GF-D8 (cell line): ENCODE results near the gene ARHGAP10.
"Not testable (repeated sequence)": the region's sequence is repeated elsewhere in the genome, so short reads cannot be mapped to it uniquely, and the experiment has no call there.

ENCODE experiments used
- DNase-seq: peaks from one replicate; lab custom pipeline; 2025; lab: John Stamatoyannopoulos, UW

Gene ARHGAP10

GRCh38 chr4:147794787-147795413 lies 63.0 kb downstream of the ARHGAP10 start:
- DNase-seq = peak; percentile 14

DNA sequence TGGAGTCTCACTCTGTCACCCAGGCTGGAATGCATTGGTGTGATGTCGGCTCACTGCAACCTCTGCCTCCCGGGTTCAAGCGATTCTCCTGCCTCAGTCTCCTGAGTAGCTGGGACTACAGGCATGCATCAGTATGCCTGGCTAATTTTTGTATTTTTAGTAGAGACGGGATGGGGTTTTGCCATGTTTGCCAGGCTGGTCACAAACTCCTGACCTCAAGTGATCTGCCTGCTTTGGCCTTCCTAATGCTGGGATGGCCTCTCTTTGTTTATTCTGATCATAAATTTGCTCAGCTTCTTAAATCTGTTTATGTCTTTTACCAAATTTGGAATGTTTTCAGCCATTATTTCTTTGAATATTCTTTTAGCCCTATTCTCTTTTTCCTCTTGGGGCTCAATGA lies 67.2 kb downstream of the ARHGAP10 start:
- not testable (repeated sequence) for DNase-seq

DNA sequence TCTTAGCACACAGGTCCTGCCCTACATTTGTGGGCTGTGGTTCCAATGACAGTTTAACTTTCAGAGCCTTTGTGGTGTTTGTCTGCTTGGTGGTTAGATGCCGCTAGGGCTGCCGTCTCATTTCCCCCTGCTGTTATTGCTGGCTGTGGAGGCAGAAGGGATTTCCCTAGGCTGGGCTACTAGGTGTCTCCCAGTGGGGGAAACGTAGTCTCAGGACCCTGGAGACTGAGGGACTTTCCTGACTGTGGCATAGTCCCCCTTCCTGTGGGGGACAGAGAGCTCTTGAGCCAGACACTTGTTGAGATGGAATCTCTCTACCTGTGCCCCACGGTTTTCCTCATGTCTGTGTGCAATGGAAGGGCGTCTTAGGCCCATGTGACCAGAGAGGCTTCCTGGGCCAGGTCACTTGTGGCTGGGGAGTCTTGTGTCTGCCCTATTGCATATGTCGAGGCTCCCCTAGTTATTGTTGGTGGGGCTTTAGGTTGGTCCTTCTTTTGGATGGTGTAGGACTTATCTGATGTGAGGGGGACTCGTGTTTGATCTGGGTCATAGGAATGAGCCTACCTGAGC lies 68.2 kb downstream of the ARHGAP10 start:
- peak; percentile 34 for DNase-seq

DNA sequence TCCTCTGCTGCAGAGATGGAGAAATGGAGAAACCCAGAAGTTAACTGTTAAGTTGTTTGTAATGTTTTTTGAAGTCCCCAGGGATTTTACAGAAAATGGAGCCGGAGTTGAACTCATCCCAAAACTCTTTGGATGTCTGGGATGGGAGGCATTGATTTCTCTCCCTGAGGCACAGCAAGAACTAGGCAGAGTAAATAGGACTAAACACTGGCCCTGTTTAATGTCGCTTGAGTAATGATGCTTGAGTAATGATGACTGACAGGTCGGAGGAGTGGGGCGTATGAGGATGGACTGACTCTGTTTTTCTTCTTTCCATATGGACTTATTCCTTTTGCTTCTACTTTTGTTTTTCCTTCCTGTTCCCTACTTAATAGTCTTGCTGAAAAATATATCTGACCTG lies 69.9 kb downstream of the ARHGAP10 start:
- DNase-seq = no peak

DNA sequence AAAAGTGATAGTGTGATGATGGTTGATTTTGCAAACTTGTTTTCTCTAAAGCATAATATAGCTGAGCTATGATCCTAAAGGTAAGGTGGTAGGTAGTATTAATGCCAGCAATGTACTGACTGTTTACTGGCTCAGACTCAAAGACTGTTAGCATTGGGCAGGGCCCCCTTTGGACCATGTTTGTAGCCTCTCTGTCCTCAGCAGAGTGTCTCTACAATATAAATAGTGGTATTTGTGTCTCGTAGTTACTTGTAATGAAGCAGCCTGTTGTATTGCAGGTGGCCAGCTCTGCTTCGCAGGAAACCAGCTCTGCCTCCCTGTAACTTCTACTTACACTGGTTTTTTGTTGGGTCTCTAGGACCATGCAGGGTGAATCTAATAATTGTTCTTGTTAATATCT lies 70.5 kb downstream of the ARHGAP10 start:
- no peak for DNase-seq

- no peak for DNase-seq
These were observed 74.1 kb downstream of the ARHGAP10 start for GRCh38 chr4:147805946-147806345.

DNA sequence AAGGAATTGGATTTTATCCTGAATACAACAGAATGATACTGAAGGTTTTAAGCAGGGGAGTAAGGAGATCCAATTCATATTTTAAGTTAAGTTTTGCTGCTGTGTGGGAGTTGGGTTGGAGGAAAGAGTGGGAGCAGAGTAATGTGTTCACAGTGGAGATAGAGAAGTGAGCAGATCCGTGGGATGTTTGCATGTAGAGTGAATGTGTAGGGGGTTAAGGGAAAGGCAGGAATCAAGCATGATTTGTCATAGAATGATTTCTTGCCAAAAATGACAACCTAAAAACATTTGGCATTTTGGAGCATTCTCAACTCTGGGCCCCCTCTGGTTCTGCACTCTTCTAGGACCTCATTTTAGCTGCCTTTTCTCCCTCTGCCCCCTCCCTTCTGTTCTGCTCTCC lies 76.6 kb downstream of the ARHGAP10 start:
- no peak for DNase-seq

- DNase-seq = no peak
These were observed 77.3 kb downstream of the ARHGAP10 start for GRCh38 chr4:147809211-147809610.

DNA sequence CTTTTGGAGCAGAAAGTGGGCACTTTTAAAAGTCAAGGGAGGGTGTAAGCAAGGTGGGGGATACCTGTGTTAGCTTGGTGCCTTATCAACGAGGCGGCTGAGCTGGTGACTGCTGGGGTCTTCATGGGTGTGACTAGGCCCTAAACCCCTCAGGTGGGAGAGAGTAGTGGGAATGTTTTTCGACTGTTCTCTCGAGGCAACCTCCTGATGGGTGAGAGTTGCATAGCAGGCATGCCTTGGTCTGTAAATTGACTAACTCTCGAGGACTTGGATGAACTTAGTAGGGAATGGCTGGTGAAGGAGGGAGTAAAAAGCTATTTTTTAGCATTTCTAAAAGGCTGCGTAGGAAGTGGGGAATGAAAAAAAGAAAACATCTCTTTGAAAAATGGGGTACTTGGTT lies 80.0 kb downstream of the ARHGAP10 start:
- DNase-seq = no peak

DNA sequence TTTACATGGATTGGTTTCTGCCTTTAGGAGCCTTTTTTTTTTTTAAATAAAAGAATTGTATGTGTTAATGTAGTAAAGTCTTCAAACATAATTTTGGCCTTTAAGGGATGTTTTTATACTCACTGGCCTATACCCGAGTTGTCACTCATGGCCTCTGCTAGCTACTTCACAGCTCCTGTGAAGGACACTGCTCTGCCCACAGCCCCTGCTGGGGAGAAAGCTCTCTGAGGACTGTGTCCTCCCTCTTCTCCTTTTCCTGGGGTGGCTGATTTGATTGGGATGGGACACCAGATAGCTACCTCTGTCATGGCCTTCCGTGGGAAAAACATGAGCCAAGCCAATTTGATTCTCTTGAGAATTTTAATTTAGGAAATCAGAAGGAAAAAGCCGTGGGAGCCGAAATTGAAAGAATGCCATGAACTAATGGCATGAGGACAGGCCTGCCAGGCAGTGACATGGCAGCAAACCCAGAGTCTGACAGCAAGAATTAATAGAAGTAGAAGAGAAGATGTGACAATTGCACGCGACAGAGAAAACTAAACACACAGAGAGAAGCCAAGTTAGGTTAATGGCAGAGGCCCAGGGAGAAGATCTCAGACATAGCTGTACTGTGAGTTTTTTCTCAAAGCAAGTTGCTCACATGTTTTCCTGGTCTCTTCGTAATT lies 81.4 kb downstream of the ARHGAP10 start:
- DNase-seq = no peak

- DNase-seq = no peak
These were observed 82.1 kb downstream of the ARHGAP10 start for GRCh38 chr4:147813973-147814372.

DNA sequence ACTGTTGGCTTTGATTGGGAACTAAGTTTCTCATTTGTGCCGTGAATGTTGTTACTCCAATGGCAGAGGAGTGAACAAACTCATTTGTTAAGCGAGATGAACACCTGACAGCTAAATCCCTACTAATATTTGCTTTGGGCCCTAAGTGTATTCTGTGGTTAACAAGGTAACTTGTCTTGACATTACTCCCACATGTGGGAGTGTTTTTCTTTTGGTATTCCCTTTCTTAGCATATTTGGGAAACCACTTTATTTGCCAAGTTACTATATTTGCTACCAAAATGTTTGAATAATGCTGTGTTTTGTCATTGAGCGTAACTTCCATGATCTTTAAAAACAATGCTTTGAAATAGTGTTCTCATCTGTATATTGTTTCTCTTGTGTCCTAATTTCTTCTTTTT lies 82.5 kb downstream of the ARHGAP10 start:
- DNase-seq = no peak

DNA sequence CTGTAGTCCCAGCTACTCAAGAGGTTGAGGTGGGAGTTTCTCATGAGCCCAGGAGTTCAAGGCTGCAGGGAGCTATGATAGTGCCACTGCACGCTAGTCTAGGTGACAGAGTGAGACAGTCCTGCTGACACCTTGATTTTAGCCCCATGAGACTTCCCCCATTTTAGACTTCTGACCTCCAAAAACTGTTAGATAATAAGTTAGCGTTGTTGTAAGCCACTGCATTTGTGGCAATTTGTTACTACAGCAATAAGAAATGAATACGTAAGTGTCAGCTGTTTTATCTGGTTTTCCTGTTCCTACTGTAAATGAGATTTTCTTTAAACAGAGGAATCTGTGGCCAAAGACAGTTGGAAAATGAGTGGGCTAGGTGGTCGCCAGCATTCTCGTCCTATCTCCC lies 83.9 kb downstream of the ARHGAP10 start:
- no peak for DNase-seq

GRCh38 chr4:147816382-147817254 lies 84.7 kb downstream of the ARHGAP10 start:
- no peak for DNase-seq

GRCh38 chr4:147820975-147821374 lies 89.1 kb downstream of the ARHGAP10 start:
- DNase-seq = no peak

DNA sequence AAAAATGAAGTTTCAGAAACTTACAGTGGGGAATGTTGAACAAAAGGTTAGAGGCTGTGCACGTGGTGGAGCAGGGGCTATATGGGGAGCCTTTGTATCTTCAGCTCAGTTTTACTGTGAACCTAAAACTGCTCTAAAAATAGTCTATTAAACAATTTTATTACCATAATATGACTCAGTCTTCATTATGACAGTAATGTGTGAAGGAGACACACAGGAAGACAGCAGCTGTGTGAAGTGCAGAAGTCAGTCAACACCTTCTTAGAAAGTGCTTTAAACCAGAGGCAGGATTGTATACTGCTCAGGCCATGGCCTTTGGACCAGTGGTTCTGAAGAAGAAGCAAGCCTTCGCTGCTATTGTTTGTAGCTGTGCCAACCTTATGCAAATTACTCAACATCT lies 89.7 kb downstream of the ARHGAP10 start:
- DNase-seq = no peak

DNA sequence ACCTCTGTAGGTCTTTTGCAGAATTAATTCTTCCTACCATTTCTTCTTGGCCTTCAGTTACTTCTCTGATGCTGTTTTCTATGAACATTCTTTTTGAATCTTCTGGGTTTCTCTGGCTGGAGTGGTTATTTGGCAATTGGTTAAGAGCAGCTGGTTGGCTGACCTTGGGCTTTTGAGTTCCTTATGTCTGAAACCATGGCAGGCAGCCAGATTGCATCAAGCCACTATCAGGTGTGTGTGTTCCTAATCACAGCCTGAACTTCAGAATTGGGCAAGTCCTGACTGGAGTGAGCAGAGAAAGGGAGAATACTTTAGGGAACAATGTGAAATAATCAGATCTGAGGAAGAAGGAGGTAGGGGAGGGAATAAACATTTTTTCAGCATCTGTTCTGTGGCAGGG lies 90.2 kb downstream of the ARHGAP10 start:
- peak; percentile 39 for DNase-seq

GRCh38 chr4:147823130-147823529 lies 91.2 kb downstream of the ARHGAP10 start:
- DNase-seq = no peak

- no peak for DNase-seq
These were observed 92.4 kb downstream of the ARHGAP10 start for GRCh38 chr4:147824316-147824715.

GRCh38 chr4:147824884-147825283 lies 93.0 kb downstream of the ARHGAP10 start:
- DNase-seq = no peak

- DNase-seq = no peak
These were observed 93.8 kb downstream of the ARHGAP10 start for GRCh38 chr4:147825451-147826287.

DNA sequence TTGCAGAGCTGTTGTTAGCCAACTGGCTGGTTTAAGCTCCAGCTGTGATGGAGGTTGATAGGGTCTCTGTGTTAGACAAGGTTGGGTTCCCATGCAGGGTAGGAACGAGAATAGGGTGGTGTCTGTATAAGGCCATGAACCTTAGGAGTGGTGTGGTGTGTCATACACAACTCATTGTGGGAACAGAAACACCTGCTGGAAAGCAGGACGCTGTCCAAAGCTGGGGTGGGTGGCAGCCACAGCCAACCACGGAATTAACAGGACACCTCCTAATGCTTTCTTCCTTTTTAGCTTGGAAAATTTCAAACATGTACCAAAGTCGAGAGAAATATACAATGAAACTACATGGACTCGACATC lies 94.4 kb downstream of the ARHGAP10 start:
- no peak for DNase-seq
